Parathyroid adenoma (tissue), 2 donors: ENCODE measurements around the gene IRF4.
"Not testable (repeated sequence)": the region's sequence is repeated elsewhere in the genome, so short reads cannot be mapped to it uniquely, and the experiment has no call there.

ENCODE experiments used
- H2AFZ ChIP-seq: fragments of 300-600 bp; sonication (generic); one replicate; pipeline ENCODE4 v1.7.0; 2017; ENCODE audit warnings: antibody characterized with exemption, mild to moderate bottlenecking
- H3K27ac ChIP-seq: fragments of 300-600 bp; sonication (generic); one replicate; pipeline ENCODE4 v1.7.0; 2017
- H3K27me3 ChIP-seq: fragments of 300-600 bp; sonication (generic); one replicate; pipeline ENCODE4 v1.7.0; 2017; ENCODE audit warnings: low read length; ENCODE audit not compliant: control insufficient read depth, insufficient read depth
- H3K36me3 ChIP-seq: fragments of 300-600 bp; sonication (generic); one replicate; pipeline ENCODE4 v1.7.0; 2017; ENCODE audit warnings: low read length; ENCODE audit not compliant: control insufficient read depth, insufficient read depth
- H3K4me1 ChIP-seq: fragments of 300-600 bp; sonication (generic); one replicate; pipeline ENCODE4 v1.7.0; 2017; ENCODE audit warnings: control low read depth
- H3K4me2 ChIP-seq: fragments of 300-600 bp; sonication (generic); one replicate; pipeline ENCODE4 v1.7.0; 2017; ENCODE audit warnings: low read length
- H3K4me3 ChIP-seq: fragments of 300-600 bp; sonication (generic); one replicate; pipeline ENCODE4 v1.7.0; 2017; ENCODE audit warnings: low read depth, low read length
- H3K79me2 ChIP-seq: fragments of 300-600 bp; sonication (generic); one replicate; pipeline ENCODE4 v1.7.0; 2017; ENCODE audit warnings: control low read depth
- H3K9ac ChIP-seq: fragments of 300-600 bp; sonication (generic); one replicate; pipeline ENCODE4 v1.7.0; 2017; ENCODE audit warnings: mild to moderate bottlenecking
- H3K9me3 ChIP-seq: fragments of 300-600 bp; sonication (generic); one replicate; pipeline ENCODE4 v1.7.0; 2017; ENCODE audit warnings: low read length; ENCODE audit not compliant: control insufficient read depth
- TF ChIP-seq, protein P1 (sequence below): fragments of 300-600 bp; sonication (generic); IDR thresholded peaks from one replicate; pipeline ENCODE4 v1.7.0; 2017; ENCODE audit warnings: antibody characterized with exemption, mild to moderate bottlenecking
- donor health status: primary hyperparathyroidism.

IRF4 gene

DNA sequence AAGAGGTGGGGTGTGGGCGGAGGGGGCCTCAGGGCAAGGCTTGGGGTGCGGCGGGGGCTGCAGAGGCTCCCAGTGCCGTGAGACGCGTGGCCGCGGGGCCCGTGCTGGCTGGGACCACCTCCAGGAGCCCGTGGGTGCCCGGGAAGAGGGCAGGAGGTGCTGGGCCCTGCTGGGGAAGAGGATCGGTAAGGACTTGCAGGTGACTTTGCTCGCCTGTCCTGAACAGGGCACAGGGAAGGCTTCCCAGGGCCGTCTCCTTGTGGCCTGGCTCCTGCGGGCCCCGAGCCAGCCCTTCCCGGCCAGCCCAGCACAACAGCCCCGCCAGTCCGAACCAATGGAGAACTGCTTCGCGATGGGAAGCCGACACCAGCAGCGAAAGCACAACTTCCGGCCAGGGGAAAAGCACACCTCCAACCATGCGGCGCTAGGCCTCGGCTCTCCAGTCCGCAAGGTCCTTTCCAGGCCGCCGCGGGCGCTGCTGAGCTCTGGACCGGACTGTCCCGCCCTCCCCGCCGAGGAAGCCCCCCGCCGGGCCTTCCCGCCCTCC, 32.3 kb downstream of the IRF4 start:
- H3K79me2 ChIP-seq, result no peaks in the 10 kb centered on the region

DNA sequence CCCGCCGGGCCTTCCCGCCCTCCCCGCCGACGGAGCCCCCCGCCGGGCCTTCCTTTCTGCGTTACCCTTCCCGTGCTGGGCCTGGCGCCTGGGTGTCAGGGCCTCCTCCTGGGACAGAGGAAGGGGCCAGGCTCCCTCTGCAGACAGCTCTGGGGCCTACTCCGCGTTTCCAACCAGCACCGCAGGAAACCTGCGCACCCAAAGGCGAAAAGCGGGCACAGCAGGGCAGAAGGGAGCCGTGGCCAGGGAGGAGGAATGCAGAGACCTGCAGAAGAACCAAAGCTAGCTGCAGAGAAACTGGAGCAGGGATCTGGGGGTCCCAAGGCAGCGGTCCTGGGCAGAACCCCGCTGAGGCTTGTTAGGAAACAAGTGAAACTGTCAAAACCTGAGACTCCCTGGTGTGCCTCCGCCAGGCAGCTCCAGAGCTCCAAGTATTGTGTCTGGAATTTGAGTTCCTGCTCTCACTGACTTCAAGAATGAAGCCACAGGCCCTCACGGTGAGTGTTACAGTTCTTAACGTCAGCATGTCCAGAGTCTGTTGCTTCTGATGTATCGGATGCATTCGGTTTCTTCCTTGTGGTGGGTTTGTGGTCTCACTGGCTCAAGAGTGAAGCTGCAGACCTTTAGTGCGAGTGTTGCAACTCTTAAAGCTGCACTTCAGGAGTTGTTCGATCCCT, 33.3 kb downstream of the IRF4 start:
- Histone ChIP-seq H3K36me3 (no peaks in the 10 kb centered on the region), H3K27me3 (no peaks in the 10 kb centered on the region), H3K4me1 (no peaks in the 10 kb centered on the region), H3K4me3 (no peak overlapping the region), H3K4me2 (no peak overlapping the region), H3K27ac (no peak overlapping the region), H2AFZ (no peak overlapping the region), H3K9me3 (no peaks in the 10 kb centered on the region), H3K79me2 (no peaks in the 10 kb centered on the region), H3K9ac (no peak overlapping the region)
- TF ChIP-seq, protein P1, sequence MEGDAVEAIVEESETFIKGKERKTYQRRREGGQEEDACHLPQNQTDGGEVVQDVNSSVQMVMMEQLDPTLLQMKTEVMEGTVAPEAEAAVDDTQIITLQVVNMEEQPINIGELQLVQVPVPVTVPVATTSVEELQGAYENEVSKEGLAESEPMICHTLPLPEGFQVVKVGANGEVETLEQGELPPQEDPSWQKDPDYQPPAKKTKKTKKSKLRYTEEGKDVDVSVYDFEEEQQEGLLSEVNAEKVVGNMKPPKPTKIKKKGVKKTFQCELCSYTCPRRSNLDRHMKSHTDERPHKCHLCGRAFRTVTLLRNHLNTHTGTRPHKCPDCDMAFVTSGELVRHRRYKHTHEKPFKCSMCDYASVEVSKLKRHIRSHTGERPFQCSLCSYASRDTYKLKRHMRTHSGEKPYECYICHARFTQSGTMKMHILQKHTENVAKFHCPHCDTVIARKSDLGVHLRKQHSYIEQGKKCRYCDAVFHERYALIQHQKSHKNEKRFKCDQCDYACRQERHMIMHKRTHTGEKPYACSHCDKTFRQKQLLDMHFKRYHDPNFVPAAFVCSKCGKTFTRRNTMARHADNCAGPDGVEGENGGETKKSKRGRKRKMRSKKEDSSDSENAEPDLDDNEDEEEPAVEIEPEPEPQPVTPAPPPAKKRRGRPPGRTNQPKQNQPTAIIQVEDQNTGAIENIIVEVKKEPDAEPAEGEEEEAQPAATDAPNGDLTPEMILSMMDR, result no peak

More for the DNA sequence above, 32.3 kb downstream of the IRF4 start:
- Histone ChIP-seq H3K27ac (no peak overlapping the region), H3K4me3 (no peak overlapping the region), H3K27me3 (no peaks in the 10 kb centered on the region), H3K4me2 (no peak overlapping the region), H3K9me3 (no peaks in the 10 kb centered on the region), H3K9ac (no peak overlapping the region), H3K36me3 (no peaks in the 10 kb centered on the region), H3K4me1 (no peaks in the 10 kb centered on the region), H2AFZ (no peak overlapping the region)
- TF ChIP-seq, protein P1, result no peak

DNA sequence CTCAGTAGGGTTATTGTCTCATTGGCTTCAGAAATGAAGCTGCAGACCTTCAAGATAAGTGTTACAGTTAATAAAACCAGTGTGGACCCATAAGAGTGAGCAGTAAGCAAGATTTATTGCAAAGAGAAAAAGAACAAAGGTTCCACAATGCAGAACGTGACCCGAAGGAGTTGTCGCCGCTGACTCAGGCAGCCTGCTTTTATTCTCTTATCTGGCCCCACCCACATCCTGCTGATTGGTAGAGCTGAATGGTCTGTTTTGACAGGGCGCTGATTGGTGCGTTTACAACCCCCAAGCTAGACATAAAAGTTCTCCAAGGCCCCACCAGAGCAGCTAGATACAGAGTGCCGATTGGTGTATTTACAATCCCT, 33.9 kb downstream of the IRF4 start:
- H3K4me2 ChIP-seq, H3K36me3 ChIP-seq, H3K4me1 ChIP-seq, H2AFZ ChIP-seq, H3K4me3 ChIP-seq, H3K9ac ChIP-seq, H3K9me3 ChIP-seq, H3K79me2 ChIP-seq, H3K27me3 ChIP-seq, H3K27ac ChIP-seq: not testable (repeated sequence)

DNA sequence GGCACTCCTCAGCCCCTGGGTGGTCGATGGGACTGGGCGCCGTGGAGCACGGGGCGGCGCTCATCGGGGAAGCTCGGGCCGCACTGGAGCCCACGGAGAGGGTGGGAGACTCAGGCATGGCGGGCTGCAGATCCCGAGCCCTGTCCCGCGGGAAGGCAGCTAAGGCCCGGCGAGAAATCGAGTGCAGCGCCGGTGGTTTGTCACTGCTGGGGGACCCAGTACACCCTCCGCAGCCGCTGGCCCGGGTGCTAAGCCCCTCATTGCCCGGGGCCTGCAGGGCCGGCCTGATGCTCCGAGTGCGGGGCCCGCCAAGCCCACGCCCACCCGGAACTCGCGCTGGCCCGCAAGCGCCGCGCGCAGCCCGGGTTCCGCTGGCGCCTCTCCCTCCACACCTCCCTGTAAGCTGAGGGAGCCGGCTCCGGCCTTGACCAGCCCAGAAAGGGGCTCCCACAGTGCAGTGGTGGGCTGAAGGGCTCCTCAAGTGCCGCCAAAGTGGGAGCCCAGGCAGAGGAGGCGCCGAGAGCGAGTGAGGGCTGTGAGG, 34.7 kb downstream of the IRF4 start:
- H3K27ac ChIP-seq, H3K4me1 ChIP-seq, H3K9ac ChIP-seq, H3K27me3 ChIP-seq, H2AFZ ChIP-seq, H3K9me3 ChIP-seq, H3K36me3 ChIP-seq, H3K4me3 ChIP-seq, H3K79me2 ChIP-seq, H3K4me2 ChIP-seq: not testable (repeated sequence)

DNA sequence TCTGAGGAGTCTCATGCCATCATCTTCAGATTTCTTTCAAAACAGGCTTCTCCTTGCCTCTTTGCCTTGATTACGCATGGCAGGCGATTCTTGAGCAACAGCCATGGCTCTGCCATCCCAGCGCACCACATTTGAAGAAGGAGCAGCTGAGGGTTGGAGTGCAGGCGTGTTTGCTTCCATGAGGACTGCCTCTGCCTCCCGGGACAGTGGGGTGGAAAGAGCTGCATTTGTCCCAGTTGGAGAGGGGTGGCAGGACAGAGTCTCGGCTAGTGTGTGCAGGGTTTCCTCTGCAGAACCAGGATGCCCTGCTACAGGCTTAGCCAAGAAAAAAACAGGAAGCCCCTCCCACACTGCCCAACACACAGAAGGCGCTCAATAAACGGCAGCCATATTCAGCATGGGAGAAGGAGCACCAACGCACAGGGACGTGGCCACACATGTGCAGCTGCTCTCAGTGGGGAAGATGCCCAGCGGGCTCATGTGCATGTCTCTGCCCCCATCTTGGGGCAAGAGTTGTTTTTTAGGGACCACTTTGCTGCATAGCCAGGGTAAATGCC, 36.6 kb downstream of the IRF4 start:
- Histone ChIP-seq H3K27ac (no peak overlapping the region), H2AFZ (no peak overlapping the region), H3K79me2 (no peaks in the 10 kb centered on the region), H3K4me2 (no peak overlapping the region), H3K9me3 (no peaks in the 10 kb centered on the region), H3K4me3 (no peak overlapping the region), H3K4me1 (no peaks in the 10 kb centered on the region), H3K27me3 (no peaks in the 10 kb centered on the region), H3K9ac (no peak overlapping the region), H3K36me3 (no peaks in the 10 kb centered on the region)
- TF ChIP-seq, protein P1, result no peak
